Stimulated activated CD4-positive, alpha-beta T cell treated with anti-CD3 and anti-CD28 coated beads, Interleukin-2, amount 100 ng/mL, for 48 hours (primary cell): ENCODE measurements around the gene TRIM66.
A peak's percentile ranks its signal among the peaks of the same experiment; 100 is the strongest.
"Not testable (repeated sequence)": the region's sequence is repeated elsewhere in the genome, so short reads cannot be mapped to it uniquely, and the experiment has no call there.

Experiments
- DNase-seq, 2 donors: peaks; one replicate each; pipeline ENCODE4 v3.0.0-alpha.2; 2020

Gene TRIM66

GRCh38 chr11:8690374-8691342, 8.2 kb upstream of the TRIM66 start:
- no peak for DNase-seq

GRCh38 chr11:8689726-8690255, 7.3 kb upstream of the TRIM66 start:
- DNase-seq: no peak

GRCh38 chr11:8688414-8689362, 6.2 kb upstream of the TRIM66 start:
- DNase-seq: peak; percentile 85 to 86

- DNase-seq: no peak
These were observed 3.9 kb upstream of the TRIM66 start for GRCh38 chr11:8686325-8686724.

GRCh38 chr11:8685820-8686219, 3.4 kb upstream of the TRIM66 start:
- DNase-seq: no peak

- DNase-seq: no peak
These were observed 2.8 kb upstream of the TRIM66 start for GRCh38 chr11:8685306-8685705.

- DNase-seq: no peak
These were observed 2.3 kb upstream of the TRIM66 start for GRCh38 chr11:8684600-8685290.

GRCh38 chr11:8683115-8683807, 796 bp upstream of the TRIM66 start:
- no peak for DNase-seq

- no peak for DNase-seq
These were observed 595 bp downstream of the TRIM66 start for GRCh38 chr11:8681837-8682302.

- no peak for DNase-seq
These were observed 3.5 kb downstream of the TRIM66 start for GRCh38 chr11:8679006-8679405.

- DNase-seq: no peak
These were observed 6.0 kb downstream of the TRIM66 start for GRCh38 chr11:8676458-8676857.

- DNase-seq: no peak
These were observed 7.6 kb downstream of the TRIM66 start for GRCh38 chr11:8674859-8675258.

GRCh38 chr11:8672346-8672745, 10.1 kb downstream of the TRIM66 start:
- DNase-seq: no peak

- no peak for DNase-seq
These were observed 10.8 kb downstream of the TRIM66 start for GRCh38 chr11:8671651-8672062.

GRCh38 chr11:8671193-8671612, 11.3 kb downstream of the TRIM66 start:
- DNase-seq: no peak

- DNase-seq: not testable (repeated sequence)
These were observed 12.4 kb downstream of the TRIM66 start for GRCh38 chr11:8670081-8670480.

GRCh38 chr11:8665222-8665621, 17.2 kb downstream of the TRIM66 start:
- no peak for DNase-seq

GRCh38 chr11:8661001-8661795, 21.3 kb downstream of the TRIM66 start:
- DNase-seq: no peak

GRCh38 chr11:8658321-8659057, 24.0 kb downstream of the TRIM66 start:
- no peak for DNase-seq

GRCh38 chr11:8656291-8656690, 26.2 kb downstream of the TRIM66 start:
- no peak for DNase-seq
